ENCODE results near the gene RPTOR. TPM values are rescaled to one million over a fixed set of nuclear protein-coding genes. Genes with fewer than 3 reads are reported as not detected.

The RPTOR gene
- total and polyA plus RNA-seq, 10 of the 15 experiments (the other 5 are each of a cell fraction or from before 2014, with no cell fraction given), result 0.18 to 32.1 (median 7.8) TPM

DNA sequence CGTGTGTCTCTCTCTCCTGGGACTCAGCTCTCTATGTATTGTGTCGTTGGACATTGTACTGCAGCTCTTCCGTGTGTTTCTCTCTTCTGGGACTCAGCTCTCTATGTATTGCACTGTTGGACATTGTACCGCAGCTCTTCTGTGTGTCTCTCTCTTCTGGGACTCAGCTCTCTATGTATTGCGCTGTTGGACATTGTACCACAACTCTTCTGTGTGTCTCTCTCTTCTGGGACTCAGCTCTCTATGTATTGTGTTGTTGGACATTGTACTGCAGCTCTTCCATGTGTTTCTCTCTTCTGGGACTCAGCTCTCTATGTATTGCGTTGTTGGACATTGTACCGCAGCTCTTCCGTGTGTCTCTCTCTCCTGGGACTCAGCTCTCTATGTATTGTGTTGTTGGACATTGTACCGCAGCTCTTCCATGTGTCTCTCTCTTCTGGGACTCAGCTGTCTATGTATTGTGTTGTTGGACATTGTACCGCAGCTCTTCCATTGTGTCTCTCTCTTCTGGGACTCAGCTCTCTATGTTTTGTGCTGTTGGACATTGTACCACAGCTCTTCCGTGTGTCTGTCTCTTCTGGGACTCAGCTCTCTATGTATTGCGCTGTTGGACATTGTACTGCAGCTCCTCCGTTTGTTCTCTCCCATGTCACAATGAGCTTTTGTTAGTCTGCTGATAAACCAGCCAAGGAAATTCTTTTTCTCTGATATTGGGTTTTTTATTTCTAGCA, 84.8 kb downstream of the RPTOR start (continued):
- TF ChIP-seq, protein P1, sequence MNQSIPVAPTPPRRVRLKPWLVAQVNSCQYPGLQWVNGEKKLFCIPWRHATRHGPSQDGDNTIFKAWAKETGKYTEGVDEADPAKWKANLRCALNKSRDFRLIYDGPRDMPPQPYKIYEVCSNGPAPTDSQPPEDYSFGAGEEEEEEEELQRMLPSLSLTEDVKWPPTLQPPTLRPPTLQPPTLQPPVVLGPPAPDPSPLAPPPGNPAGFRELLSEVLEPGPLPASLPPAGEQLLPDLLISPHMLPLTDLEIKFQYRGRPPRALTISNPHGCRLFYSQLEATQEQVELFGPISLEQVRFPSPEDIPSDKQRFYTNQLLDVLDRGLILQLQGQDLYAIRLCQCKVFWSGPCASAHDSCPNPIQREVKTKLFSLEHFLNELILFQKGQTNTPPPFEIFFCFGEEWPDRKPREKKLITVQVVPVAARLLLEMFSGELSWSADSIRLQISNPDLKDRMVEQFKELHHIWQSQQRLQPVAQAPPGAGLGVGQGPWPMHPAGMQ (IDR thresholded peaks at IDR 0.05; ENCODE audit: borderline replicate concordance), result no peak

DNA sequence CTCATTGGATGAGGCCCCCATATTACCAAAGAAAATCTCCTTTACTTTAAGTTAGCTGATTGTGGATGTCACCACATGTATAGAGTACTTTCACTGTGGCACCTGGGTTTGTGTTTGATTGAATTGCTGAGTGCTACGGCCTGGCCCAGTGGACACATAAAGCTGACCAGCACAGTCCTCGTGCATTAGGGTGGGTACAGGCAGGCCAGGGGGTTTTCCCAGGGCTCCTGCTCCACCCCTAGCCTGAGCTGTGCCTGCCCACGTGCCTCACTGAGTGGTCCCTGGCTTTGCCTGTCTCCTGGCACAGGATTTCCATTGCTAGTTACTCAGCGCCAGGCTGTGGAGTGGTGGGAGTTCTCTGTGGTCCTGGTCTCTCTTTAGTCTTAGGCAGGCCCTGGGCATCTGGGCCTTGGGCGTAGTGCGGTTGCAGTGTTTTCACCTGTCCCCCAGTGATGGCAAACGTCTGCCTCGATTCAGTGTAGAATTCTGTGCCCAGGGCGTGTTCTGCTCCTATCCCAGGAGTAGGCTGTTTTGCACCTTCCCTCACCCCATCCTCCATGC, 86.0 kb downstream of the RPTOR start:
- ChIA-PET RAD21 (ENCODE audit: unreplicated experiment) (no interaction called here), POLR2A (no interaction called here), CTCF (no interaction called here), SMC1A (ENCODE audit: uncharacterized antibody, unreplicated experiment) (interaction anchor here (1.4 kb wide), 1 partner anchor 38 kb away, joined by 3 read pairs; no protein-coding TSS in a partner anchor)
- Histone ChIP-seq H3K9ac (ENCODE audit: control insufficient read depth, insufficient read depth, low read length) (no peak overlapping the region), H3K79me2 (ENCODE audit: control insufficient read depth, insufficient read depth, low read length) (peaks cover 6% of the 10 kb centered on the region), H3K4me2 (ENCODE audit: control insufficient read depth, insufficient read depth) (no peak overlapping the region), H2AFZ (ENCODE audit: control insufficient read depth, low read depth, low read length) (no peak overlapping the region), H3K27me3 (replicated peaks in 1 of 2; ENCODE audit: control insufficient read depth in 2 of 2, insufficient read depth in 2 of 2, low read length in 1 of 2) (no peaks in the 10 kb centered on the region), H4K20me1 (ENCODE audit: control insufficient read depth, insufficient read depth) (no peaks in the 10 kb centered on the region), H3K36me3 (ENCODE audit: control insufficient read depth in 2 of 2, insufficient read depth in 2 of 2, low read length in 1 of 2) (peaks cover 0 to under 1% of the 10 kb centered on the region in 2 experiments), H3K4me3 (no peak overlapping the region), H3K4me1 (ENCODE audit: control insufficient read depth, insufficient read depth, low read length) (no peaks in the 10 kb centered on the region), H3K27ac (ENCODE audit: control insufficient read depth, insufficient read depth) (no peak overlapping the region), H3K9me3 (replicated peaks; ENCODE audit: control insufficient read depth, insufficient read depth, low read length) (no peaks in the 10 kb centered on the region; the same call in 2 of the 3 replicates)
- intact Hi-C loops (cut with micrococcal nuclease; ENCODE audit: unreplicated experiment), result no loop called here
- 77% methylated on average over 9 of the region's 9 CpGs for WGBS (ENCODE audit: insufficient coverage, insufficient replicate concordance, low lambda C conversion rate, missing lambda C conversion rate)
- FAIRE-seq, result no peak
- in situ Hi-C loops (cut with MboI), result no loop called here
- BruUV-seq (replicated peaks), result no TSS peak
- no peak for DNase-seq (ENCODE audit: low read depth, low spot score)
- no peak for ATAC-seq
- TF ChIP-seq, protein P2, sequence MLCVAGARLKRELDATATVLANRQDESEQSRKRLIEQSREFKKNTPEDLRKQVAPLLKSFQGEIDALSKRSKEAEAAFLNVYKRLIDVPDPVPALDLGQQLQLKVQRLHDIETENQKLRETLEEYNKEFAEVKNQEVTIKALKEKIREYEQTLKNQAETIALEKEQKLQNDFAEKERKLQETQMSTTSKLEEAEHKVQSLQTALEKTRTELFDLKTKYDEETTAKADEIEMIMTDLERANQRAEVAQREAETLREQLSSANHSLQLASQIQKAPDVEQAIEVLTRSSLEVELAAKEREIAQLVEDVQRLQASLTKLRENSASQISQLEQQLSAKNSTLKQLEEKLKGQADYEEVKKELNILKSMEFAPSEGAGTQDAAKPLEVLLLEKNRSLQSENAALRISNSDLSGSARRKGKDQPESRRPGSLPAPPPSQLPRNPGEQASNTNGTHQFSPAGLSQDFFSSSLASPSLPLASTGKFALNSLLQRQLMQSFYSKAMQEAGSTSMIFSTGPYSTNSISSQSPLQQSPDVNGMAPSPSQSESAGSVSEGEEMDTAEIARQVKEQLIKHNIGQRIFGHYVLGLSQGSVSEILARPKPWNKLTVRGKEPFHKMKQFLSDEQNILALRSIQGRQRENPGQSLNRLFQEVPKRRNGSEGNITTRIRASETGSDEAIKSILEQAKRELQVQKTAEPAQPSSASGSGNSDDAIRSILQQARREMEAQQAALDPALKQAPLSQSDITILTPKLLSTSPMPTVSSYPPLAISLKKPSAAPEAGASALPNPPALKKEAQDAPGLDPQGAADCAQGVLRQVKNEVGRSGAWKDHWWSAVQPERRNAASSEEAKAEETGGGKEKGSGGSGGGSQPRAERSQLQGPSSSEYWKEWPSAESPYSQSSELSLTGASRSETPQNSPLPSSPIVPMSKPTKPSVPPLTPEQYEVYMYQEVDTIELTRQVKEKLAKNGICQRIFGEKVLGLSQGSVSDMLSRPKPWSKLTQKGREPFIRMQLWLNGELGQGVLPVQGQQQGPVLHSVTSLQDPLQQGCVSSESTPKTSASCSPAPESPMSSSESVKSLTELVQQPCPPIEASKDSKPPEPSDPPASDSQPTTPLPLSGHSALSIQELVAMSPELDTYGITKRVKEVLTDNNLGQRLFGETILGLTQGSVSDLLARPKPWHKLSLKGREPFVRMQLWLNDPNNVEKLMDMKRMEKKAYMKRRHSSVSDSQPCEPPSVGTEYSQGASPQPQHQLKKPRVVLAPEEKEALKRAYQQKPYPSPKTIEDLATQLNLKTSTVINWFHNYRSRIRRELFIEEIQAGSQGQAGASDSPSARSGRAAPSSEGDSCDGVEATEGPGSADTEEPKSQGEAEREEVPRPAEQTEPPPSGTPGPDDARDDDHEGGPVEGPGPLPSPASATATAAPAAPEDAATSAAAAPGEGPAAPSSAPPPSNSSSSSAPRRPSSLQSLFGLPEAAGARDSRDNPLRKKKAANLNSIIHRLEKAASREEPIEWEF (IDR thresholded peaks at IDR 0.05; ENCODE audit: insufficient replicate concordance, low read depth, low read length), result no peak
- TF ChIP-seq HDAC6 (IDR thresholded peaks at IDR 0.05; ENCODE audit: unreplicated experiment), result no peak
